Putamen (tissue), 1 donor: ENCODE results near the gene PLCB3.
A peak's percentile ranks its signal among the peaks of the same experiment; 100 is the strongest.

Experiments used
- DNase-seq: peaks from one replicate; pipeline ENCODE4 v3.0.0-alpha.2; 2016; ENCODE audit warnings: low spot score

Gene PLCB3

GRCh38 chr11:64222651-64223000, 28.7 kb upstream of the PLCB3 start:
- no peak for DNase-seq

- DNase-seq = no peak
These were observed 28.2 kb upstream of the PLCB3 start for GRCh38 chr11:64223001-64223651.

GRCh38 chr11:64224151-64224890, 27.0 kb upstream of the PLCB3 start:
- DNase-seq = no peak

- DNase-seq = no peak
These were observed 26.3 kb upstream of the PLCB3 start for GRCh38 chr11:64224891-64225607.

- peak; percentile 83 for DNase-seq
These were observed 25.5 kb upstream of the PLCB3 start, which contains the start of the genes NUDT22 and TRPT1 for GRCh38 chr11:64225608-64226506. TSS of gene NUDT22 (plus strand) at chr11:64226274. CDS start at chr11:64226653, 379 bp downstream. TSS of gene TRPT1 (minus strand) at chr11:64226186. CDS start at chr11:64225860, 326 bp downstream.

GRCh38 chr11:64226507-64227051, 24.8 kb upstream of the PLCB3 start:
- no peak for DNase-seq

GRCh38 chr11:64227405-64227956, 23.8 kb upstream of the PLCB3 start:
- no peak for DNase-seq

- no peak for DNase-seq
These were observed 22.1 kb upstream of the PLCB3 start for GRCh38 chr11:64229090-64229743.

- DNase-seq = no peak
These were observed 21.6 kb upstream of the PLCB3 start for GRCh38 chr11:64229744-64230170.

- DNase-seq = peak; percentile 89
These were observed 21.0 kb upstream of the PLCB3 start, which contains the start of gene DNAJC4 for GRCh38 chr11:64230171-64230984. TSS of gene DNAJC4 (plus strand) at chr11:64230548. CDS start at chr11:64230855, 307 bp downstream.

- DNase-seq = no peak
These were observed 20.4 kb upstream of the PLCB3 start for GRCh38 chr11:64230985-64231365.

GRCh38 chr11:64231546-64231945, 19.8 kb upstream of the PLCB3 start:
- DNase-seq = no peak

- no peak for DNase-seq
These were observed 19.0 kb upstream of the PLCB3 start for GRCh38 chr11:64232182-64232966.

GRCh38 chr11:64232967-64233315, 18.4 kb upstream of the PLCB3 start:
- no peak for DNase-seq

- DNase-seq = peak; percentile 70
These were observed 17.3 kb upstream of the PLCB3 start, which contains the start of gene VEGFB for GRCh38 chr11:64233913-64234586. TSS of gene VEGFB (plus strand) at chr11:64234584. CDS start at chr11:64234834, 250 bp downstream.

- no peak for DNase-seq
These were observed 16.5 kb upstream of the PLCB3 start for GRCh38 chr11:64234647-64235379.

- DNase-seq = no peak
These were observed 15.7 kb upstream of the PLCB3 start for GRCh38 chr11:64235437-64236161.
